GM12878 (cell line): ENCODE results near the gene USF1. TPM values are rescaled to one million over a fixed set of nuclear protein-coding genes. Genes with fewer than 3 reads are reported as not detected.

Source experiments
- ATAC-seq: fragments of 200-7000 bp; cut with Tn5 transposase; 3 replicates; pipeline ENCODE4 v1.9.1; 2020; ENCODE audit warnings: mild to moderate bottlenecking, moderate library complexity
- BruUV-seq: library from RNA; stranded (reverse); fragments of 400-500 nt; replicated peaks from 2 replicates; lab custom pipeline; 2021; lab: Mats Ljungman, UMichigan
- CTCF ChIA-PET: fragments of 300-600 bp; sonication (Branson Sonifier 250); formaldehyde crosslinking; extraction: SDS; loops from one replicate; lab custom pipeline; 2021; ENCODE audit warnings: inconsistent platforms; lab: Yijun Ruan, JAX
- POLR2A ChIA-PET: fragments of 350-600 bp; formaldehyde crosslinking; extraction: SDS; loops from one replicate; lab custom pipeline; 2021; ENCODE audit warnings: inconsistent platforms; lab: Charles Lee
- RAD21 ChIA-PET: fragments of 300-600 bp; sonication (Branson Sonifier 250); formaldehyde crosslinking; loops from one replicate; lab custom pipeline; 2023; ENCODE audit warnings: antibody characterized with exemption; ENCODE audit not compliant: unreplicated experiment; lab: Charles Lee
- SMC1A ChIA-PET: fragments of 300-600 bp; sonication (Branson Sonifier 250); formaldehyde crosslinking; loops from one replicate; lab custom pipeline; 2023; ENCODE audit not compliant: unreplicated experiment, uncharacterized antibody; lab: Charles Lee
- DNase-seq: peaks from one replicate; pipeline ENCODE4 v3.0.0-alpha.2; 2011; ENCODE audit warnings: low read depth, low spot score
- FAIRE-seq: peaks from 3 replicates; lab custom pipeline; 2011; peaks lifted over from hg19 to GRCh38; lab: Jason Lieb, UNC
- H2AFZ ChIP-seq: 2 replicates; pipeline ENCODE4 v1.6.0; 2011; ENCODE audit warnings: low read depth, low read length, control low read depth; ENCODE audit not compliant: control insufficient read depth
- H3K27ac ChIP-seq: 2 replicates; pipeline ENCODE4 v1.5.1; 2011; ENCODE audit warnings: control low read depth; ENCODE audit not compliant: control insufficient read depth, insufficient read depth
- H3K27me3 ChIP-seq, 2 experiments: replicated peaks in 1 of 2; 2 replicates each; pipeline versions ENCODE4 v1.6.0 to v1.6.1; 2011; ENCODE audit warnings: low read length in 1 of 2; ENCODE audit not compliant: control insufficient read depth in 2 of 2, insufficient read depth in 2 of 2
- H3K36me3 ChIP-seq, 2 experiments: 2 replicates each; pipeline ENCODE4 v1.5.1; 2011; ENCODE audit warnings: low read length in 1 of 2; ENCODE audit not compliant: control insufficient read depth in 2 of 2, insufficient read depth in 2 of 2
- H3K4me1 ChIP-seq: 2 replicates; pipeline ENCODE4 v1.6.1; 2011; ENCODE audit warnings: mild to moderate bottlenecking, low read length, moderate library complexity, mixed read lengths; ENCODE audit not compliant: control insufficient read depth, insufficient read depth
- H3K4me2 ChIP-seq: 2 replicates; pipeline ENCODE4 v1.6.0; 2011; ENCODE audit warnings: control low read depth; ENCODE audit not compliant: control insufficient read depth, insufficient read depth
- H3K4me3 ChIP-seq: fragments of 200-600 bp; sonication (generic); 2 replicates; pipeline ENCODE4 v1.5.1; 2016
- H3K79me2 ChIP-seq: 2 replicates; pipeline ENCODE4 v1.6.0; 2011; ENCODE audit warnings: low read length; ENCODE audit not compliant: control insufficient read depth, insufficient read depth
- H3K9ac ChIP-seq: 2 replicates; pipeline ENCODE4 v1.8.0; 2011; ENCODE audit warnings: low read length, control low read depth, mixed read lengths; ENCODE audit not compliant: control insufficient read depth, insufficient read depth
- H3K9me3 ChIP-seq: replicated peaks from 3 replicates; pipeline ENCODE4 v1.5.1; 2011; ENCODE audit warnings: mild to moderate bottlenecking, low read length; ENCODE audit not compliant: control insufficient read depth, insufficient read depth
- H4K20me1 ChIP-seq: 2 replicates; pipeline ENCODE4 v1.6.0; 2011; ENCODE audit not compliant: control insufficient read depth, insufficient read depth
- BRCA1 ChIP-seq: IDR thresholded peaks from 2 replicates; pipeline ENCODE4 v1.6.1; 2011; ENCODE audit warnings: low read depth, low read length, improper control_type of control experiment
- FOXK2 ChIP-seq: fragments of 450-650 bp; IDR thresholded peaks from 2 replicates; pipeline ENCODE4 v1.6.1; 2017; ENCODE audit warnings: mild to moderate bottlenecking, moderate library complexity
- IRF5 ChIP-seq: fragments of 450-650 bp; IDR thresholded peaks from 2 replicates; pipeline ENCODE4 v1.6.1; 2017; ENCODE audit warnings: borderline replicate concordance
- PML ChIP-seq: IDR thresholded peaks from 2 replicates; pipeline ENCODE4 v1.6.1; 2012; ENCODE audit warnings: low read length, inconsistent platforms
- RB1 ChIP-seq: fragments of 450-650 bp; formaldehyde crosslinking; IDR thresholded peaks from 2 replicates; pipeline ENCODE4 v1.6.1; 2017; ENCODE audit warnings: mild to moderate bottlenecking, borderline replicate concordance
- ZBED1 ChIP-seq: IDR thresholded peaks from 2 replicates; pipeline ENCODE4 v1.6.1; 2016; ENCODE audit warnings: borderline replicate concordance
- ZNF274 ChIP-seq: IDR thresholded peaks from one replicate; pipeline ENCODE4 v1.8.0; 2011; ENCODE audit not compliant: insufficient read length, insufficient read depth
- ZNF384 ChIP-seq: IDR thresholded peaks from 2 replicates; pipeline ENCODE4 v1.6.1; 2012; ENCODE audit warnings: low read depth, mild to moderate bottlenecking, low read length, improper control_type of control experiment, borderline replicate concordance
- WGBS: methylation state at CpG from one replicate; pipeline ENCODE4 v1.1.6; 2016; ENCODE audit warnings: low lambda C conversion rate; ENCODE audit not compliant: insufficient replicate concordance, insufficient coverage; ENCODE audit errors: missing lambda C conversion rate; 5-methylcytosine and 5-hydroxymethylcytosine counted together
- in situ Hi-C: fragments of 300-500 bp; cut with MboI; formaldehyde crosslinking; loops from 9 replicates; pipeline ENCODE4 v1.14.3; 2018; ENCODE audit warnings: mixed read lengths
- intact Hi-C: fragments of 100-400 bp; cut with micrococcal nuclease; formaldehyde crosslinking; loops from one replicate; pipeline ENCODE4 v1.14.2; 2022; ENCODE audit not compliant: unreplicated experiment
- polyA plus RNA-seq, 11 experiments: library from polyadenylated mRNA; depleted of rRNA in 4 of 11; unstranded in 6 of 11; stranded (reverse) in 5 of 11; fragments of >200 nt; fragmentation: Nextera tagmentation in 4 of 11; fragmentation: Illumina TruSeq in 1 of 11; extraction: Ambion mirVana in 4 of 11; extraction: Trizol in 1 of 11; gene quantifications; 1 replicate in 1 of 11; 2 replicates in 10 of 11; pipeline versions ENCODE4 v1.2.1 to v1.2.3, GENCODE V29; 2011 to 2016; ENCODE audit warnings: inconsistent platforms in 2 of 11, missing spikeins in 2 of 11, low read depth in 1 of 11
- total RNA-seq, 4 experiments: library from RNA; depleted of rRNA in 3 of 4; stranded (reverse); fragments of >200 nt in 3 of 4; fragmentation: Illumina TruSeq in 1 of 4; extraction: Trizol in 1 of 4; gene quantifications; 2 replicates each; pipeline versions ENCODE4 v1.2.1 to v1.2.3, GENCODE V29; 2013 to 2021
- TF ChIP-seq, protein P1 (sequence below), 3 experiments: IDR thresholded peaks in 2 of 3; conservative IDR thresholded peaks in 1 of 3; 2 replicates each; pipeline ENCODE4 v1.5.1; 2011; ENCODE audit warnings: low read depth in 3 of 3, low read length in 3 of 3, mild to moderate bottlenecking in 3 of 3, control low read depth in 2 of 3, moderate library complexity in 2 of 3, inconsistent platforms in 1 of 3, mixed read lengths in 1 of 3; ENCODE audit not compliant: control insufficient read depth in 2 of 3, insufficient read depth in 1 of 3; ENCODE audit errors: extremely low read depth in 1 of 3
- TF ChIP-seq, protein P2 (sequence below): fragments of 450-650 bp; IDR thresholded peaks from 2 replicates; pipeline ENCODE4 v1.6.1; 2016; ENCODE audit warnings: mild to moderate bottlenecking, moderate library complexity, borderline replicate concordance
- TF ChIP-seq, protein P3 (sequence below): fragments of 450-650 bp; IDR thresholded peaks from 2 replicates; pipeline ENCODE4 v1.6.1; 2017; ENCODE audit warnings: mild to moderate bottlenecking, moderate library complexity

Gene USF1
- total and polyA plus RNA-seq, 10 of the 15 experiments (the other 5 are each of a cell fraction or from before 2014, with no cell fraction given) = 9.4 to 92.1 (median 53.5) TPM

GRCh38 chr1:161039154-161039545, 6.6 kb downstream of the USF1 start:
- Histone ChIP-seq H3K4me3 (peak overlapping the region; percentile 87; the same call in 1 of the 2 replicates), H3K79me2 (peaks cover 12% of the 10 kb centered on the region), H3K4me2 (peak overlapping the region; percentile 57), H4K20me1 (no peaks in the 10 kb centered on the region), H2AFZ (peak overlapping the region; percentile 83), H3K9me3 (no peaks in the 10 kb centered on the region), H3K36me3 (peaks cover 22 to 34% of the 10 kb centered on the region in 2 experiments), H3K27ac (0 out of 2 replicates have a peak overlapping the region, but pooled peaks have one; percentile 69), H3K9ac (peak overlapping the region; percentile 41), H3K27me3 (no peaks in the 10 kb centered on the region), H3K4me1 (peaks cover 13% of the 10 kb centered on the region)
- RAD21 ChIA-PET = interaction anchor here (1.0 to 4.2 kb wide), 8 partner anchors 8 to 58 kb away, joined by 3 to 22 read pairs (median 10); partner anchors contain the start of genes ARHGAP30 and F11R
- FAIRE-seq (no peak), ATAC-seq (no peak), DNase-seq (no peak)
- CTCF ChIA-PET = interaction anchor here (0.9 to 11.1 kb wide), 11 partner anchors 8 to 127 kb away, joined by 3 to 181 read pairs (median 14); partner anchors contain the start of genes ARHGAP30, F11R, KLHDC9 and PPOX
- no TSS peak for BruUV-seq
- WGBS = 0% methylated on average over 3 of the region's 3 CpGs
- in situ Hi-C loops = no loop called here
- intact Hi-C loops = no loop called here
- SMC1A ChIA-PET = interaction anchor here (0.9 to 6.3 kb wide), 10 partner anchors 8 to 58 kb away, joined by 3 to 51 read pairs (median 6); partner anchors contain the start of genes ARHGAP30 and F11R
- POLR2A ChIA-PET = interaction anchor here (0.7 to 2.2 kb wide), 11 partner anchors 18 to 331 kb away, joined by 3 to 21 read pairs (median 4); partner anchors contain the start of genes ARHGAP30 and F11R
- no peak for TF ChIP-seq IRF5
- no peak for TF ChIP-seq BRCA1
- TF ChIP-seq FOXK2 = no peak
- TF ChIP-seq, protein P1, sequence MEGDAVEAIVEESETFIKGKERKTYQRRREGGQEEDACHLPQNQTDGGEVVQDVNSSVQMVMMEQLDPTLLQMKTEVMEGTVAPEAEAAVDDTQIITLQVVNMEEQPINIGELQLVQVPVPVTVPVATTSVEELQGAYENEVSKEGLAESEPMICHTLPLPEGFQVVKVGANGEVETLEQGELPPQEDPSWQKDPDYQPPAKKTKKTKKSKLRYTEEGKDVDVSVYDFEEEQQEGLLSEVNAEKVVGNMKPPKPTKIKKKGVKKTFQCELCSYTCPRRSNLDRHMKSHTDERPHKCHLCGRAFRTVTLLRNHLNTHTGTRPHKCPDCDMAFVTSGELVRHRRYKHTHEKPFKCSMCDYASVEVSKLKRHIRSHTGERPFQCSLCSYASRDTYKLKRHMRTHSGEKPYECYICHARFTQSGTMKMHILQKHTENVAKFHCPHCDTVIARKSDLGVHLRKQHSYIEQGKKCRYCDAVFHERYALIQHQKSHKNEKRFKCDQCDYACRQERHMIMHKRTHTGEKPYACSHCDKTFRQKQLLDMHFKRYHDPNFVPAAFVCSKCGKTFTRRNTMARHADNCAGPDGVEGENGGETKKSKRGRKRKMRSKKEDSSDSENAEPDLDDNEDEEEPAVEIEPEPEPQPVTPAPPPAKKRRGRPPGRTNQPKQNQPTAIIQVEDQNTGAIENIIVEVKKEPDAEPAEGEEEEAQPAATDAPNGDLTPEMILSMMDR (IDR thresholded peaks at IDR 0.05 in 2 of 3, conservative IDR thresholded peaks at IDR 0.05 in 1 of 3; ENCODE audit: control insufficient read depth in 2 of 3, extremely low read depth in 1 of 3, insufficient read depth in 1 of 3, low read depth in 3 of 3, low read length in 3 of 3) = no peak
- TF ChIP-seq, protein P2, sequence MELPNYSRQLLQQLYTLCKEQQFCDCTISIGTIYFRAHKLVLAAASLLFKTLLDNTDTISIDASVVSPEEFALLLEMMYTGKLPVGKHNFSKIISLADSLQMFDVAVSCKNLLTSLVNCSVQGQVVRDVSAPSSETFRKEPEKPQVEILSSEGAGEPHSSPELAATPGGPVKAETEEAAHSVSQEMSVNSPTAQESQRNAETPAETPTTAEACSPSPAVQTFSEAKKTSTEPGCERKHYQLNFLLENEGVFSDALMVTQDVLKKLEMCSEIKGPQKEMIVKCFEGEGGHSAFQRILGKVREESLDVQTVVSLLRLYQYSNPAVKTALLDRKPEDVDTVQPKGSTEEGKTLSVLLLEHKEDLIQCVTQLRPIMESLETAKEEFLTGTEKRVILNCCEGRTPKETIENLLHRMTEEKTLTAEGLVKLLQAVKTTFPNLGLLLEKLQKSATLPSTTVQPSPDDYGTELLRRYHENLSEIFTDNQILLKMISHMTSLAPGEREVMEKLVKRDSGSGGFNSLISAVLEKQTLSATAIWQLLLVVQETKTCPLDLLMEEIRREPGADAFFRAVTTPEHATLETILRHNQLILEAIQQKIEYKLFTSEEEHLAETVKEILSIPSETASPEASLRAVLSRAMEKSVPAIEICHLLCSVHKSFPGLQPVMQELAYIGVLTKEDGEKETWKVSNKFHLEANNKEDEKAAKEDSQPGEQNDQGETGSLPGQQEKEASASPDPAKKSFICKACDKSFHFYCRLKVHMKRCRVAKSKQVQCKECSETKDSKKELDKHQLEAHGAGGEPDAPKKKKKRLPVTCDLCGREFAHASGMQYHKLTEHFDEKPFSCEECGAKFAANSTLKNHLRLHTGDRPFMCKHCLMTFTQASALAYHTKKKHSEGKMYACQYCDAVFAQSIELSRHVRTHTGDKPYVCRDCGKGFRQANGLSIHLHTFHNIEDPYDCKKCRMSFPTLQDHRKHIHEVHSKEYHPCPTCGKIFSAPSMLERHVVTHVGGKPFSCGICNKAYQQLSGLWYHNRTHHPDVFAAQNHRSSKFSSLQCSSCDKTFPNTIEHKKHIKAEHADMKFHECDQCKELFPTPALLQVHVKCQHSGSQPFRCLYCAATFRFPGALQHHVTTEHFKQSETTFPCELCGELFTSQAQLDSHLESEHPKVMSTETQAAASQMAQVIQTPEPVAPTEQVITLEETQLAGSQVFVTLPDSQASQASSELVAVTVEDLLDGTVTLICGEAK = peak; percentile 39; the same call in 1 of the 2 replicates
- TF ChIP-seq ZNF274 = no peak
- TF ChIP-seq RB1 = no peak
- TF ChIP-seq, protein P3, sequence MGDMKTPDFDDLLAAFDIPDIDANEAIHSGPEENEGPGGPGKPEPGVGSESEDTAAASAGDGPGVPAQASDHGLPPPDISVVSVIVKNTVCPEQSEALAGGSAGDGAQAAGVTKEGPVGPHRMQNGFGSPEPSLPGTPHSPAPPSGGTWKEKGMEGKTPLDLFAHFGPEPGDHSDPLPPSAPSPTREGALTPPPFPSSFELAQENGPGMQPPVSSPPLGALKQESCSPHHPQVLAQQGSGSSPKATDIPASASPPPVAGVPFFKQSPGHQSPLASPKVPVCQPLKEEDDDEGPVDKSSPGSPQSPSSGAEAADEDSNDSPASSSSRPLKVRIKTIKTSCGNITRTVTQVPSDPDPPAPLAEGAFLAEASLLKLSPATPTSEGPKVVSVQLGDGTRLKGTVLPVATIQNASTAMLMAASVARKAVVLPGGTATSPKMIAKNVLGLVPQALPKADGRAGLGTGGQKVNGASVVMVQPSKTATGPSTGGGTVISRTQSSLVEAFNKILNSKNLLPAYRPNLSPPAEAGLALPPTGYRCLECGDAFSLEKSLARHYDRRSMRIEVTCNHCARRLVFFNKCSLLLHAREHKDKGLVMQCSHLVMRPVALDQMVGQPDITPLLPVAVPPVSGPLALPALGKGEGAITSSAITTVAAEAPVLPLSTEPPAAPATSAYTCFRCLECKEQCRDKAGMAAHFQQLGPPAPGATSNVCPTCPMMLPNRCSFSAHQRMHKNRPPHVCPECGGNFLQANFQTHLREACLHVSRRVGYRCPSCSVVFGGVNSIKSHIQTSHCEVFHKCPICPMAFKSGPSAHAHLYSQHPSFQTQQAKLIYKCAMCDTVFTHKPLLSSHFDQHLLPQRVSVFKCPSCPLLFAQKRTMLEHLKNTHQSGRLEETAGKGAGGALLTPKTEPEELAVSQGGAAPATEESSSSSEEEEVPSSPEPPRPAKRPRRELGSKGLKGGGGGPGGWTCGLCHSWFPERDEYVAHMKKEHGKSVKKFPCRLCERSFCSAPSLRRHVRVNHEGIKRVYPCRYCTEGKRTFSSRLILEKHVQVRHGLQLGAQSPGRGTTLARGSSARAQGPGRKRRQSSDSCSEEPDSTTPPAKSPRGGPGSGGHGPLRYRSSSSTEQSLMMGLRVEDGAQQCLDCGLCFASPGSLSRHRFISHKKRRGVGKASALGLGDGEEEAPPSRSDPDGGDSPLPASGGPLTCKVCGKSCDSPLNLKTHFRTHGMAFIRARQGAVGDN = 0 out of 2 replicates have a peak, but pooled peaks have one; percentile 0
- TF ChIP-seq PML = peak; percentile 6; the same call in 1 of the 2 replicates
- peak; percentile 17; the same call in 1 of the 2 replicates for TF ChIP-seq ZNF384
- TF ChIP-seq ZBED1 = 0 out of 2 replicates have a peak, but pooled peaks have one; percentile 45
